Measurements from ENCODE around the gene CAMSAP2.

- no peak for TF ChIP-seq POLR2A (IDR thresholded peaks at IDR 0.05; ENCODE audit: low read length)
- no peak for TF ChIP-seq CTCF (IDR thresholded peaks at IDR 0.05)
- TF ChIP-seq MAX (IDR thresholded peaks at IDR 0.05) = no peak
- no peak for TF ChIP-seq E2F6 (IDR thresholded peaks at IDR 0.05; ENCODE audit: borderline replicate concordance, low read depth)
- no peak for TF ChIP-seq BCL3 (IDR thresholded peaks at IDR 0.05)
- no peak for TF ChIP-seq EP300 (IDR thresholded peaks at IDR 0.05)
- no peak for TF ChIP-seq FOSB (CRISPR knock-in tag; IDR thresholded peaks at IDR 0.05)
- TF ChIP-seq ESRRA (IDR thresholded peaks at IDR 0.05; ENCODE audit: borderline replicate concordance, low read length) = no peak
- TF ChIP-seq POLR2AphosphoS2 (conservative IDR thresholded peaks at IDR 0.05; ENCODE audit: low read length) = no peak
- TF ChIP-seq USF2 (IDR thresholded peaks at IDR 0.05) = no peak
- no peak for TF ChIP-seq KDM1A (IDR thresholded peaks at IDR 0.05; ENCODE audit: low read depth)
- TF ChIP-seq RNF2 (IDR thresholded peaks at IDR 0.05; ENCODE audit: borderline replicate concordance, low read depth) = no peak
Observed at GRCh38 chr1:200737647-200738291, 924 bp upstream of the CAMSAP2 start.

All from A549 (cell line).